Uterus (tissue), 2 donors: ENCODE results near the gene PLSCR1.

Source experiments
- POLR2A ChIP-seq, 2 donors: fragments of 450-650 bp; IDR thresholded peaks; one replicate each; pipeline ENCODE4 v1.6.1; 2016; ENCODE audit warnings: antibody characterized with exemption in 2 of 2, mild to moderate bottlenecking in 1 of 2, moderate library complexity in 1 of 2
- TF ChIP-seq, protein P1 (sequence below), 4 experiments: fragments of 200-600 bp in 2 of 4; fragments of 450-650 bp in 2 of 4; sonication (generic) in 2 of 4; IDR thresholded peaks; one replicate each; pipeline ENCODE4 v1.5.1; 2016 to 2019; ENCODE audit warnings: antibody characterized with exemption in 4 of 4, mild to moderate bottlenecking in 2 of 4, moderate library complexity in 1 of 4

DNA sequence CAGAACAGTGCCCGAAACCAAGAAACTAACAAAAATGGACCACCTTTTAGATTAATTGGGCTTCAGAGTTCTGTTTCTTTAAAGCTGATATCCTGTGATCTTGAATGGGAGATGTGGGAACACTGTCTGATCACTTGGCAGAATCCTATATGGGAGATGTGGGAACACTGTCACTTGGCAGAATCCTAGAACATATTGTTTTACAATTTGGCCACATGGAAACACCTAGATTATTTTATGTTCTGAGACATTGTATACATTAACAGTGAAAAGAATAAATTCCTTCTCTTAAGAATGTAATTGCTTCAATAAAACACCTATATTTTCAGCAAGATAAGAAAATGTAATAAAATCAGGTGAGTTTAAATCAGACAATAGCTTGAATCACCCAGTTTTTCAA is 44.7 kb downstream of the PLSCR1 start:
- TF ChIP-seq, protein P1, sequence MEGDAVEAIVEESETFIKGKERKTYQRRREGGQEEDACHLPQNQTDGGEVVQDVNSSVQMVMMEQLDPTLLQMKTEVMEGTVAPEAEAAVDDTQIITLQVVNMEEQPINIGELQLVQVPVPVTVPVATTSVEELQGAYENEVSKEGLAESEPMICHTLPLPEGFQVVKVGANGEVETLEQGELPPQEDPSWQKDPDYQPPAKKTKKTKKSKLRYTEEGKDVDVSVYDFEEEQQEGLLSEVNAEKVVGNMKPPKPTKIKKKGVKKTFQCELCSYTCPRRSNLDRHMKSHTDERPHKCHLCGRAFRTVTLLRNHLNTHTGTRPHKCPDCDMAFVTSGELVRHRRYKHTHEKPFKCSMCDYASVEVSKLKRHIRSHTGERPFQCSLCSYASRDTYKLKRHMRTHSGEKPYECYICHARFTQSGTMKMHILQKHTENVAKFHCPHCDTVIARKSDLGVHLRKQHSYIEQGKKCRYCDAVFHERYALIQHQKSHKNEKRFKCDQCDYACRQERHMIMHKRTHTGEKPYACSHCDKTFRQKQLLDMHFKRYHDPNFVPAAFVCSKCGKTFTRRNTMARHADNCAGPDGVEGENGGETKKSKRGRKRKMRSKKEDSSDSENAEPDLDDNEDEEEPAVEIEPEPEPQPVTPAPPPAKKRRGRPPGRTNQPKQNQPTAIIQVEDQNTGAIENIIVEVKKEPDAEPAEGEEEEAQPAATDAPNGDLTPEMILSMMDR (IDR thresholded peaks at IDR 0.05), result no peak
- no peak for TF ChIP-seq POLR2A (IDR thresholded peaks at IDR 0.05)
